Colon (tissue), 2 donors: ENCODE measurements around the gene ZDHHC14.

Experiments used
- FAIRE-seq: peaks from 2 replicates; lab custom pipeline; 2012; peaks lifted over from hg19 to GRCh38; lab: Jason Lieb, UNC
- donor health status: control.
- donor health status: control.

Gene ZDHHC14

DNA sequence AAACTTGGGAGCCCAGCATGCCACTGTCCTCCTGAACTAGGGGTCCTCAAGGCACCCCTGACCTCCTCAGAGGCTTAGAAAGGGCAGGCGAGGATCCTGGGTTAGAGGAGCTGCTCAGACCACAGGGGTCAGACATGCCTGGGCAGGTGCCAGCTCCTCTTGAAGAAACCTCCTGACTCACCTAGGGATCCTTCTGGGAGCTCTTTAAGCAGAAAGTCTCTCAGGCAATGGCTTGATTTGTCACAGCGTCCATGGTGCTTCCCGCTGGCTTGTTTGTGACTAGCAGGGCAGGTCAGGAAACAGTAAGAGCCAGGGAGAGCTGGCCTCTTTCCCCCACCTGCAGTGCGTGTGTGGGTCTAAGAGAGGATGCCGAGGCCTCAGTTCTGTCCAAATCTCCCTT, 267.6 kb downstream of the ZDHHC14 start:
- no peak for FAIRE-seq

DNA sequence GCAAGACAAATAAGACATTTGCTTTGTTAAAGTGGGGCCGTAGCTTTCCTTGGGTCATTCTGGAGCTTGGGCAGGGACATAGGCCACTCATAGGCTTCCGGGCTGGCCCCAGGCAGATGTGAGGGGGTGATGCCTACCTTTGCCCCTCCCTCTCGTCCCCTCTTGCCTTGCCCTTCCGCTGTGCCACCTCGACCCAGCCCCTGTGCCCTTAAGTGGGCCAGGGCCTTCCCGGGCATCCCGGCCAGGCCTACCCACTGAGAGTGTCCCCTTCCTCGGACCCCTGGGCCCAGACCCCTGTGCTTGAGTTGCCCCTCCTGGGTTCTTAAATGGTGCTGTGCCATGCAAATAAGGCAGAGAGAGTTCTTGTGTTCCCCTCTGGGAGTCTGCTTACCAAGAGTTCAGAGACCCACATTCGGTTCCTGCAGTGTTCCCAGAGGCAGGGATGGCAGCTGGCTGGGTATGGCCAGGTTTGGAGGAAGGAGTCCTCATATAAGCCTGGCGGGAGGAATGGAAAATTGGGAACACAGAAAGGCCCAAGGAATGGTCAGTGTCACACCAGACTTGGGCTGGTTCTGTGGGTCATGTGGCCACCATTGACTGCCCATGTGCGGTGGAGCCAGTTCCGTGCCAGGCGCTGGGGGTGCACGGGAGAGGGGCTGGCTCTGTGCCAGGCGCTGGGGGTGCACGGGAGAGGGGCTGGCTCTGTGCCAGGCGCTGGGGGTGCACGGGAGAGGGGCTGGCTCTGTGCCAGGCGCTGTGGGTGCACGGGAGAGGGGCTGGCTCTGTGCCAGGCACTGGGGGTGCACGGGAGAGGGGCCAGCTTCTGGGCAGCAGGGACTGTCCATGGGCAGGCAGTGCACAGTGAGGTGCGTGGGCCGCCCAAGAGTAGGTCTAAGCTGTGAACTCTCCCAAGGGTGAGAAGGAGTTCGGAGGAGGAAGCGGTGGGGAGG, 268.6 kb downstream of the ZDHHC14 start:
- FAIRE-seq = no peak

- FAIRE-seq = no peak
These were observed 269.3 kb downstream of the ZDHHC14 start for GRCh38 chr6:157650261-157650640.

DNA sequence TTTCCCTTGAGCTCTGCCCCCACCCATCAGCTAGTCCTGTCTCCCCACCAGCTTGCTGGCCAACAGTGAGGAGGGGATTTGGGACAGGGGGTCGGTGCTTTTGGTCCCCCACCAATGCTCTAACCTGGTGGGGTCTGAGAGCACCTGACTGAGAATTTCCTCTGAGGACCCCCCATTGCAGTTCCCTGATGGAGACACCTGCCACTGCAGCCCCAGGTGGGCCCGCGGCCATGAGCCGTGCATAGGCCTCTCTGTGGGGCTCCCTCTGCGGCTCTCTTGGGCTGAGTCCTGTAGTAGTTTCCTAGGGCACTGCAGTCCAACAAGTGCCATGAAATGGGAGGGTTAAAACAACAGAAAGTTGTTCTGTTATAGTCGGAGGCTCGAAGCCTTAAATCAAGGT, 269.8 kb downstream of the ZDHHC14 start:
- FAIRE-seq = no peak

DNA sequence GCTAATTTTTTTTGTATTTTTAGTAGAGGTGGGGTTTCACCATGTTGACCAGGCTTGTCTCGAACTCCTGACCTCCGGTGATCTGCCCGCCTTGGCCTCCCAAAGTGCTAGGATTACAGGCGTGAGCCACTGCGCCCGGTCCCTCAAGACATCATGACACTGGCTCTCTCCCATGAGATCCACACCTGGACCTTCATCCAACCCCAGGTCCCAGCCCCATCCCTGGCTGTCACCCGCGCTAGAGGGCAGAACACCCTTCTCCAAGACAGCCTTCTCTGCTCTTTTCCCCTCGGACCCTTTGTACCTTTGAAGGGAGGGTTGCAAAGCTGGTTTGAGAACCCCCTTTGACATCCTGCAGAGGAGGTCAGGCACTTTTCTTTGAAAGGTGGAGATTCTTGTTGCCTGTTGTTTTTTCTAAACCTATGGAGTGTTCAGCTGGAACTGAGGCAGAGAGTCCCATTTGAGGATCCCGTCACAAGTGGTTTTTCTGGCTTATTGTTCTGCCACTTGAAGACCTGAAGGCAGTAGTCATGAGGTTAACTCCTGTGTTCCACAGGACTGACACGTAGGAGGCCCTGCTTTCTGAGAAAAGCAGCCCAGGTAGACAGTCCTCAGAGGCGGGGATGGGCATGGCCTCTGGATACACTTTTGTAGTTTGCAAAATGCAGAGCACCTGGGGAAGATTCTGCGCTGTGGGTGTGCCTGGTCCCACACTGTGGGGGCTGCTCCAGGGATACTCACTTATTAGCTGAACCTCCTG, 270.9 kb downstream of the ZDHHC14 start:
- FAIRE-seq = no peak

GRCh38 chr6:157652601-157653363, 271.8 kb downstream of the ZDHHC14 start:
- no peak for FAIRE-seq

DNA sequence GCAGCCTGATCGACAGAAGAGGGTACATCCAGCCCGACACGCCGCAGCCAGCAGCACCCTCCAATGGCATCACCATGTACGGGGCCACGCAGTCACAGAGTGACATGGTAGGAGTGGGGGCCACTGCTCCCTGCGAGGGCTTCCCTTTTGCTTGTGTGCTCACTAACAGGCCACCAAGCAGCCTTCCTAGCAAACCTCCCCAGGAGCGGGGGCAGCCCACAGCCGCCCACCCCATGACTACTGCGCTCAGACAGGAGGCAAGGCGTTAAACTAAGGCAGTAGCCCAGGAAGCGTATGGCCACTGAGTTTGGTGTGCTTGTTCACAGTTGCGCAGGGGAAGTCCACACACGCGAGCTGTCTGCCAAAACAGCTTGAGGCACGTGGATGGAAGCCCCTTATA, 272.5 kb downstream of the ZDHHC14 start:
- FAIRE-seq = no peak

DNA sequence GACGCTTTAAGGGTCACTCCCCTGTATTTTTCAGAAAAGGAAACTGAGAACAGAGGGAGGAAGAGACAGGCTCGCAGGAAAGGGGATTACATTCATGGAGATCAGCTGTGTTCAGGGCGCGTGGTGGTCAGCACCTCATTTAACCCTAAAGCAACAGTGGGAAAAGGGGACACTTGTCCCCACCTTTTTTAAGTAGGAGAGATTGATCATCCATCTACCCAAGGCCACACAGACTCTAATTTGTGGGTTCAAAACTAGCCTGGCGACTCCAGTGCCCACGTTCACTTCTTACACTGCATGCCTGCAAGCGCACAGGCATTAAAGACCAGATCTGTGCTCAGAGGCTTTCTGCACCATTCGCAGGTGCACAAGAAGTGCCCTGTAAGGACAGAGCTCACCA, 274.1 kb downstream of the ZDHHC14 start:
- FAIRE-seq = no peak

DNA sequence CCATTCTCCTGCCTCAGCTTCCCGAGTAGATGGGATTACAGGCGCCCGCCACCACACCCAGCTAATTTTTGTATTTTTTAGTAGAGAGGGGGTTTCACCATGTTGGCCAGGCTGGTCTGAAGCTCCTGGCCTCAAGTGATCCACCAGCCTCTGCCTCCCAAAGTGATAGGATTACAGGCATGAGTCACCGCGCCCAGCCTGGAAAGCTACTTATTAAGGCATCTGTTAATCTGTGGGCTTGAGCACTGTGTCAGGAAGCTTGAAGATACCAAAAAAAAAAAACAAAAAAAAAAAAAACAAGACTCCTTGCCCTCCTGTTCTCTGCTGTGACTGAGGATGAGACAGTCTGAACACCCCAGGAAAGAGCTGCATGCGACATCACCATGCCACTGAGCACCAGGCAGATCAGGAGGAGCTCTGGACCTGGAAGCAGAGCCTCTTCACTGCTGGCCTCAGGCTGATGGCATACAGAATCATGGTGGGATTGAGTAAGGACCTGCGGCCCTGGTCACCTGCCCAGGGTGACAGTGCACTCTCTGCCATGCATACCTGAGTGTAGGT, 275.5 kb downstream of the ZDHHC14 start:
- no peak for FAIRE-seq

- no peak for FAIRE-seq
These were observed 276.8 kb downstream of the ZDHHC14 start for GRCh38 chr6:157657754-157658153.

GRCh38 chr6:157658301-157658700, 277.3 kb downstream of the ZDHHC14 start:
- FAIRE-seq = no peak

GRCh38 chr6:157659536-157660271, 278.7 kb downstream of the ZDHHC14 start:
- FAIRE-seq = no peak

GRCh38 chr6:157660414-157660813, 279.4 kb downstream of the ZDHHC14 start:
- FAIRE-seq = no peak

DNA sequence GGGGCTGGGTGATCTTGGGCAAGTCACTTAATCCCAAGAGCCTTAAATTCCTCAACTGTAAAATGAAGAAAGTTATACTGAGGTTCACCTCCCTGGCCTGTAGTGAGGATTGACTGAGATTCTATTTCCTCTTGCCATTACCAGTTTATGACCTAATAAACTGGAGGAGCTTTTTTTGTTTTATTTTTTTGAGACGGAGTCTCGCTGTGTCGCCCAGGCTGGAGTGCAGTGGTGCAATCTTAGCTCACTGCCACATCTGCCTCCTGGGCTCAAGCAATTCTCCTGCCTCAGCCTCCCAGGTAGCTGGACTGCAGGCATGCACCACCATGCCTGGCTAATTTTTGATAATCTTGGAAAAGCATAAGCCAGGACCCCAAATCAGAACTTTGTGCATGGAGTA, 280.7 kb downstream of the ZDHHC14 start:
- no peak for FAIRE-seq

- no peak for FAIRE-seq
These were observed 282.3 kb downstream of the ZDHHC14 start for GRCh38 chr6:157663261-157663660.

DNA sequence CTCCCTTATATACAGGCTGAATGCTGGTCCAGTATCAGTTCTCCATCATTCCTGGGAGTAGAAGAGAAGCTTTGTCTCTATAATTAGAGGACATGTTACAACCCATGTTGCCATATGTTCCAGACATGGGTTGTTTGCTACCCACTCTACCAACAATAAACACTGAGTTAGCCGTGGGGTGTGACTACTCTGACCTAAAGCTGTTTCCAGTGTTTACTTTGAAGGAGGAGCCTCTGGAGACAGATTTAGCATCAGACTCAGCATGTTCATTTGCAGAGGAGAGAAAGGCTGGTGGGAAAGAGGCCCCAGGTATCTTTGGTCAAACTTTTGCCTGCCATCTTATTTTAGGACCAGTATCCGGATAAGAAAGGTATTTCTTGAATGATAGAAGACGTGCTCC, 284.2 kb downstream of the ZDHHC14 start:
- no peak for FAIRE-seq

- no peak for FAIRE-seq
These were observed 285.7 kb downstream of the ZDHHC14 start for GRCh38 chr6:157666729-157667128.

- FAIRE-seq = no peak
These were observed 286.4 kb downstream of the ZDHHC14 start for GRCh38 chr6:157667211-157668008.

DNA sequence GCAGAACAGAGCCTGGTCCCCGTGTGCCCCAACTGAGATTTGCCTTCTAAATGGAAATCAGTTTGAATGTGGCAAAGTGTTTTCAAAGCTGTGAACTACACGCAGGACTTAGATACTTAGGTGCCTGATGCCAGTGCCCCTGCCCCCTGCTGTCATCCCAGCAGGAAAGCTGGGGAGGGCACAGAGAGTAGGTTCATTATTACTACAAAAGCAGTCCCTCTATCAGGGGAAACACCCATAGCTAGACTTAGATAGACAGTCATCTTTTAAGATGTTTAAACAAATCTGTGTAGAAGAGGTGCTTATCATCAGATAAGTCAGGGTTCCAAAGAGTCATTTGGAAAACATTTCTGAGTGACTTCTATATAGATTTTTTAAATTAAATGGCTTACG, 287.0 kb downstream of the ZDHHC14 start:
- FAIRE-seq = no peak

DNA sequence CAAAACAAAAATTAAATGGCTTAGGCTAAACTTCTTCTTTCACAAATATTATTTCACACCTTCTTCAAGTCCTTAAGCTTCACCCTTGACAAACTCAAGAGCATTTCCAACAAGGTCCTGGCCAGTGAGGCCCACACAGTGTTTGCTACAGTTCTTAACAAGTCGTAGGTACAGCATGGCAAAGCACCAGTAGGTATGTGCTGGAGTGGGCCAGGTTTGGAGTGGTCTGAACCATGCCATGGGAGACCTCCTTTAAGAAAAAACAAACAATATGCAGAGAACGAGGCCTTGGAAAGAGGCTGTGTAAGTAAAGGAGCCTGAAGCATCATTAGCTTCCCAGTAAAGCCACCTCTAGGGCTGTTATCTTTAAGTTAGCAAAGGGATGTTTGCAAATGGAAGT, 287.7 kb downstream of the ZDHHC14 start:
- no peak for FAIRE-seq

DNA sequence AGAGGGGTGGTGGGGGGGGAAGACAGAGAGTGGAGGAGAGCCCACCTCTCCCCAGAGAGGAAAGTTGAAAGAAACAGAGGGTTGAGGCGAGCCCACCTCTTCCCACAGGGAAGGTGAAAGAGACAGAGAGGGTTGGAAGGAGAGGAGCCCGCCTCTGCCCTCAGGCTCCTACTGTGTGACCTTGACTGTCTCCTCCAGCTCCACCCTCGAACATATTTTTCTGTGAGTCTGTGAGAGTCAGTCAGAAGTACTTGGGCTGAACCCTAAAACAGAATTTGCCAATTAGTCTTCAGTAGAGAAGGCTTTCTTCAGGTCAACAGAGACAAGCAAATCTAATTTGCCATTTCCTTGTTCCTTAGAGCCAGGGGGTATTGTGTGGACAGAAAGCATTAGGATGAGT, 288.3 kb downstream of the ZDHHC14 start:
- no peak for FAIRE-seq
